Gastroesophageal sphincter (tissue), 3 donors: ENCODE measurements around the gene ACADM.

ENCODE experiments used
- EP300 ChIP-seq: sonication (generic); formaldehyde crosslinking; IDR thresholded peaks from one replicate; pipeline ENCODE4 v1.6.1; 2017; ENCODE audit warnings: antibody characterized with exemption, mild to moderate bottlenecking
- POLR2A ChIP-seq, 2 donors: fragments of 450-650 bp; IDR thresholded peaks; one replicate each; pipeline ENCODE4 v1.6.1; 2017; ENCODE audit warnings: antibody characterized with exemption in 2 of 2, mild to moderate bottlenecking in 2 of 2, moderate library complexity in 1 of 2
- POLR2AphosphoS5 ChIP-seq: sonication (generic); formaldehyde crosslinking; IDR thresholded peaks from one replicate; pipeline ENCODE4 v1.6.1; 2017; ENCODE audit warnings: antibody characterized with exemption
- TF ChIP-seq, protein P1 (sequence below), 4 experiments: fragments of 200-600 bp in 2 of 4; fragments of 450-650 bp in 2 of 4; sonication (generic) in 1 of 4; IDR thresholded peaks; one replicate each; pipeline ENCODE4 v1.5.1; 2017 to 2019; ENCODE audit warnings: antibody characterized with exemption in 4 of 4, mild to moderate bottlenecking in 2 of 4, moderate library complexity in 2 of 4

DNA sequence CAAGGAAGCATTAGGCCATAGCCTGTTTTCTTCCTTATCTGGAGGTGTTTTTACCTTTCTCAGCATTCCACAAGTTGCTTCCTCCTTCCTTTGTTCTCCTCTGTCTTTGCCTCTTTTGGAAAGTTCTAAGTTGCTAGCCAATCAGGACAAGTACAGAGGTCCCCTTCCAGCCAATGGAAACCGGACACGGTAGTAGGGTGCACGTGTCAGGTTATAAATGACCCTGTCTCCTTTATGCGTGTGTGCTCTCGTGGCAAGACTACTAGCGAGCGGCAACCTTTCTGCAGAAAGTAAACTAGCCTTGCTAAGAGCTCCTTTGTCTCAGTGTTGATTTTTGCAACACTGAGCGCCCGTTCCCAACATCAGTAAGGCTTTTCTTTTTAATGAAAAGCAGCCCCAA lies 1.5 kb upstream of the ACADM start:
- TF ChIP-seq, protein P1, sequence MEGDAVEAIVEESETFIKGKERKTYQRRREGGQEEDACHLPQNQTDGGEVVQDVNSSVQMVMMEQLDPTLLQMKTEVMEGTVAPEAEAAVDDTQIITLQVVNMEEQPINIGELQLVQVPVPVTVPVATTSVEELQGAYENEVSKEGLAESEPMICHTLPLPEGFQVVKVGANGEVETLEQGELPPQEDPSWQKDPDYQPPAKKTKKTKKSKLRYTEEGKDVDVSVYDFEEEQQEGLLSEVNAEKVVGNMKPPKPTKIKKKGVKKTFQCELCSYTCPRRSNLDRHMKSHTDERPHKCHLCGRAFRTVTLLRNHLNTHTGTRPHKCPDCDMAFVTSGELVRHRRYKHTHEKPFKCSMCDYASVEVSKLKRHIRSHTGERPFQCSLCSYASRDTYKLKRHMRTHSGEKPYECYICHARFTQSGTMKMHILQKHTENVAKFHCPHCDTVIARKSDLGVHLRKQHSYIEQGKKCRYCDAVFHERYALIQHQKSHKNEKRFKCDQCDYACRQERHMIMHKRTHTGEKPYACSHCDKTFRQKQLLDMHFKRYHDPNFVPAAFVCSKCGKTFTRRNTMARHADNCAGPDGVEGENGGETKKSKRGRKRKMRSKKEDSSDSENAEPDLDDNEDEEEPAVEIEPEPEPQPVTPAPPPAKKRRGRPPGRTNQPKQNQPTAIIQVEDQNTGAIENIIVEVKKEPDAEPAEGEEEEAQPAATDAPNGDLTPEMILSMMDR (IDR thresholded peaks at IDR 0.05): no peak
- TF ChIP-seq EP300 (no peak), POLR2AphosphoS5 (no peak), POLR2A (IDR thresholded peaks at IDR 0.05) (no peak)
